Right cardiac atrium (tissue), 5 donors: ENCODE measurements around the gene DNAH17. TPM values are rescaled to one million over a fixed set of nuclear protein-coding genes. Genes with fewer than 3 reads are reported as not detected.
A peak's percentile ranks its signal among the peaks of the same experiment; 100 is the strongest.
"Not testable (repeated sequence)": the region's sequence is repeated elsewhere in the genome, so short reads cannot be mapped to it uniquely, and the experiment has no call there.

Experiments used
- ATAC-seq, 2 donors: fragments of 200-7000 bp; cut with Tn5 transposase; one replicate each; pipeline versions ENCODE4 v1.8.0 to v1.9.1; 2020; ENCODE audit warnings: moderate library complexity in 2 of 2, mild to moderate bottlenecking in 1 of 2
- DNase-seq, 3 donors: peaks; one replicate each; pipeline ENCODE4 v3.0.0-alpha.2; 2020
- H3K27ac ChIP-seq: one replicate; pipeline ENCODE4 v1.5.1; 2013; ENCODE audit warnings: mild to moderate bottlenecking, low read length, control low read depth, moderate library complexity
- H3K27me3 ChIP-seq: one replicate; pipeline ENCODE4 v1.6.1; 2013; ENCODE audit not compliant: control insufficient read depth, insufficient read depth
- H3K4me1 ChIP-seq: one replicate; pipeline ENCODE4 v1.6.1; 2013; ENCODE audit warnings: low read length; ENCODE audit not compliant: control insufficient read depth, insufficient read depth
- H3K4me3 ChIP-seq: one replicate; pipeline ENCODE4 v1.5.1; 2013; ENCODE audit warnings: low read length, control low read depth
- H3K9me3 ChIP-seq: one replicate; pipeline ENCODE4 v1.6.1; 2013; ENCODE audit warnings: low read length; ENCODE audit not compliant: control insufficient read depth
- WGBS: extraction: QIAGEN DNeasy Blood & Tissue Kit; methylation state at CpG from one replicate; pipeline ENCODE4 v1.1.7; 2013; 5-methylcytosine and 5-hydroxymethylcytosine counted together
- intact Hi-C, 4 donors: fragments of 100-400 bp; cut with DNase I; formaldehyde crosslinking; loops; one replicate each; pipeline versions ENCODE4 v1.11.0 to v1.14.0; 2022 to 2023
- polyA plus RNA-seq: library from polyadenylated mRNA; stranded (reverse); fragments of 200-250 nt; gene quantifications from one replicate; pipeline ENCODE4 v1.2.3, GENCODE V29; 2013
- total RNA-seq, 4 donors: library from RNA; stranded (reverse); fragmentation: NEBNext Ultra II Directional; extraction: Animal tissue kit (Norgen Biotek cat#: 25700); gene quantifications; one replicate each; pipeline ENCODE4 v1.2.1, GENCODE V29; 2021
- donor health status: healthy with polysubstance abuse.
- donor health status: DM: no; HTN: yes; CAD: no.
- donor health status: DM: no; HTN: no; CAD: no.
- donor health status: DM: no; HTN: yes; CAD: no; lungs with severe emphysema.
- donor health status: DM: yes; HTN: yes; CAD: no.

DNAH17 gene
- total and polyA plus RNA-seq, 5 donors, result 0.06 to 0.28 (median 0.19) TPM; not detected in 1

DNA sequence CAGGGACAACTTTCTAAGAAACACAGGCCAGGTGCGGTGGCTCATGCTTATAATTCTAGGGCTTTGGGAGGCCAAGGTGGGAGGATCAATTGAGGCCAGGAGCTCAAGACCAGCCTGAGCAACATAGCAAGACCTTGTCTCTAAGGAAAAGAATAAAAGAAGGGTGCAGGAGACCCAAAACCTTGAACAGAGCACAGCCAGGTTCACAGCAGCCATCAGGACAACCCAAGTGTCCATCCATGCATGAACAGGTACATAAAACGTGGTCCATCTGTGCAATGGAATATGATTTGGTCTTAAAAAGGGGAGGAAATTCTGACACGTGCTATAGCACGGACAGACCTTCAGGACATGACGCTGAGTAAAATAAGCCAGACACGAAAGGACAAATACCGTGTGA is 107.8 kb downstream of the DNAH17 start:
- no peaks in the 10 kb centered on the region for H3K4me1 ChIP-seq
- 95% methylated on average over 7 of the region's 7 CpGs for WGBS
- DNase-seq (no peak), ATAC-seq (no peak)
- H3K9me3 ChIP-seq, result no peaks in the 10 kb centered on the region
- intact Hi-C loops, result no loop called here
- H3K27me3 ChIP-seq, result no peaks in the 10 kb centered on the region
- H3K27ac ChIP-seq, result no peak overlapping the region
- H3K4me3 ChIP-seq, result no peak overlapping the region

DNA sequence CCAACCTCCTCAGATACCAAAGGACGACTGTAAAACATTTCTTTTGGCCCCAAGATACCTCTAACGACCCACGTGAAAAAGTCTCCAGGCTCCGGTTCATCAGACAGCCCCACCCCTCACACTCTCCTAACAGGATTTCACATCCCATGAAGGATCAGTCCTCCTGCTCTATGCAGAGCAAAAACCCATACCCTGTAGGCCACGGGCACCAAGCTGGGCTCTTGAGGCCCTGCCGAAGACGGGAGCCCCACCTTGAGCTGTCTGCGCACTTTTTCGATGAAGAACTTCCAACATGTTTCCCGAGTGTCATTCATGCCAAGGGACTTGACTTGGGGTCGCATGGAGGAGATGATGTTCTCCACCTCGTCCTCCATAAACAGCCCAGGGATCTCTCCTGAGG is 108.8 kb downstream of the DNAH17 start:
- DNase-seq (no peak), ATAC-seq (no peak)
- Histone ChIP-seq H3K27ac (no peak overlapping the region), H3K4me3 (no peak overlapping the region), H3K9me3 (no peaks in the 10 kb centered on the region), H3K27me3 (no peaks in the 10 kb centered on the region), H3K4me1 (no peaks in the 10 kb centered on the region)
- WGBS, result 84% methylated on average over 12 of the region's 12 CpGs
- intact Hi-C loops, result no loop called here

DNA sequence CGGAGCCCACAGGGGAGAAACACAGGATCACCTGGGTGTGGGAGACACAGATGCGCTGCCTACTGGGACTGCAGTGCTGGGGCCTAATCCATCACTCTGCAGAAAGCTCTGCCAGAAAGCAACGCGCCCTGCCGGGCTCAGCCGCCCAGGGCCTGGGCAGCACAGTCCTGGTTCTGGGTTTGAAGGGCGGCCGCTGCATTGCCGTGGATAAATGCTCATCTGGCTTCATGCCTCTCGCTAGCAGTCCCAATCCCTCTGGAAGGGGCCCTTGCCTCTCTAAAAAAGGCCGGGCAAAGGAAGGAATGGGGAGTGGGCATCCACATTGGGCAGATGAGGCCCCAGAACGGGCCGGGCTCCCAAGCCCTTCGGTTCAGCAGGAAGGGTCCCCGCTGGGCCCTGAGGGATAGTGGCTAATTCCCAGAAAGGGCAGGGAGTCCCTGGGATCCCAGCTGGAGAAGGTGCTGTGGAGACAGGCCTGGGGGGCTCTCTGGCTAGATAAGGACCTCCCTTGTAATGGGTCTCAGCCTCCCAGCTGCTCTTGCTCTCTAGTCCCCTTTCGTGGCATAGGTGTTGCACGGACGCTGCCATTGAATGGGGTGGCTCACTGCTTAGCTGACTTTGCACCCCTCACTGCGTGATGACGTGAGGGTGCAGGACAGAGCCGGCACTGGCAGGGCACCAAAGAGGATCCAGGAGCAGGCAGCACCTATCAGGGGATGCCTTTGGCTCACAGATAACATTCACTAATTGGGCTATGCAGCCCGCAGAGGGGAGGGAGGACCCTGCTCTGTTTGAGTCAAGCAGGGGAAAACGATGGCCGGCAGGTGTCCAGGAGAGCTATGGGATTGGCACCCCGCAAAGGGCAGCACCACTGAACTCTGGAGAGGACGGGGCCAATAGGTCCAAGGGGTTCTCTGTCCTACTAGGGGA is 110.1 kb downstream of the DNAH17 start:
- Histone ChIP-seq H3K4me1 (no peaks in the 10 kb centered on the region), H3K4me3 (no peak overlapping the region), H3K27ac (no peak overlapping the region), H3K27me3 (no peaks in the 10 kb centered on the region), H3K9me3 (no peaks in the 10 kb centered on the region)
- DNase-seq, result peak in 1 of 3 donors; percentile 27
- intact Hi-C loops, result no loop called here
- peak; percentile 13 to 16 for ATAC-seq
- 84% methylated on average over 26 of the region's 26 CpGs for WGBS

DNA sequence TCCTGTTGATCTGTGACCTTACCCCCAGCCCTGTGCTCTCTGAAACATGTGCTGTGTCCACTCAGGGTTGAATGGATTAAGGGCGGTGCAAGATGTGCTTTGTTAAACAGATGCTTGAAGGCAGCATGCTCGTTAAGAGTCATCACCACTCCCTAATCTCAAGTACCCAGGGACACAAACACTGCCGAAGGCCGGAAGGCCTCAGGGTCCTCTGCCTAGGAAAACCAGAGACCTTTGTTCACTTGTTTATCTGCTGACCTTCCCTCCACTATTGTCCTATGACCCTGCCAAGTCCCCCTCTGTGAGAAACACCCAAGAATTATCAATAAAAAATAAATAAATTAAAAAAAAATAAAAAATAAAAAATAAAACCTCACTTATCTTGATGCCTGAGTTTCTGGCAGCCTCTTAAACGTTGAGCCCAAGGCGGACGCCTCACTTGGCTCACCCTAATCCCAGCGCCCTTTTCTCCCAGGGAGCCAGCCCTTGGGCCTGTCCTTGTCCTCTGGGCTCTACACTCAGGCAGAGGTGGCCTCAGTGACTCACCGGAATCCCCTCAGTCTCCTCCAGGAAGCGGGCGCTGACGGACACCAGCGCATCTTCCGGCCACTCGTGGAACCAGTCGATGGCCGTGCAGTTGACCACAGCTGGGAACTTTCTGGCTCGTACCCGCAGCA is 110.9 kb downstream of the DNAH17 start:
- H3K9me3 ChIP-seq, H3K27me3 ChIP-seq, H3K4me1 ChIP-seq, H3K27ac ChIP-seq, H3K4me3 ChIP-seq, intact Hi-C loops: not testable (repeated sequence)
- DNase-seq, result peak in 1 of 3 donors; percentile 22
- peak in 1 of 2 donors; percentile 32 for ATAC-seq
- 77% methylated on average over 19 of the region's 19 CpGs for WGBS

- 65% methylated on average over 8 of the region's 8 CpGs for WGBS
- ATAC-seq (no peak), DNase-seq (peak in 1 of 3 donors; percentile 30)
- no peaks in the 10 kb centered on the region for H3K9me3 ChIP-seq
- intact Hi-C loops, result no loop called here
- no peak overlapping the region for H3K4me3 ChIP-seq
- H3K27ac ChIP-seq, result no peak overlapping the region
- H3K27me3 ChIP-seq, result no peaks in the 10 kb centered on the region
- no peaks in the 10 kb centered on the region for H3K4me1 ChIP-seq
Observed at GRCh38 chr17:78462148-78462547, 115.0 kb downstream of the DNAH17 start.

DNA sequence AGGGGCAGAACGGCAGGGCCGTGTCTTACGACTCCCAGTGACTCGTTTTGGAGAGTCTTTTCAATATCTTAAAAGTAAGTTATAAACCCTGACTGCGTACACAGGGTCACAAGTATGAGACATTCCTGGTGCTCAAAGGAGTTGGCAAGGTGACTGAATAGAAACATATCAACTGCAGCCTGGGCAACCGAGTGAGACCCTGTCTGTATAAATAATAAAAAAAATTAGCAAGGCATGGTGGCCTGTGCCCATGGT is 115.5 kb downstream of the DNAH17 start:
- Histone ChIP-seq H3K9me3 (no peaks in the 10 kb centered on the region), H3K27me3 (no peaks in the 10 kb centered on the region), H3K4me3 (no peak overlapping the region), H3K4me1 (no peaks in the 10 kb centered on the region), H3K27ac (no peak overlapping the region)
- no peak for DNase-seq
- 69% methylated on average over 6 of the region's 6 CpGs for WGBS
- ATAC-seq, result no peak
- intact Hi-C loops, result no loop called here

- H3K4me1 ChIP-seq, result no peaks in the 10 kb centered on the region
- H3K4me3 ChIP-seq, result no peak overlapping the region
- H3K9me3 ChIP-seq, result no peaks in the 10 kb centered on the region
- H3K27me3 ChIP-seq, result no peaks in the 10 kb centered on the region
- H3K27ac ChIP-seq, result no peak overlapping the region
- intact Hi-C loops, result no loop called here
- DNase-seq, result peak in 1 of 3 donors; percentile 56
- 90% methylated on average over 34 of the region's 34 CpGs for WGBS
- ATAC-seq, result no peak
Observed at GRCh38 chr17:78460951-78461798, 116.0 kb downstream of the DNAH17 start.

- Histone ChIP-seq H3K27ac (no peak overlapping the region), H3K27me3 (no peaks in the 10 kb centered on the region), H3K4me3 (no peak overlapping the region), H3K9me3 (no peaks in the 10 kb centered on the region), H3K4me1 (no peaks in the 10 kb centered on the region)
- DNase-seq (no peak), ATAC-seq (no peak)
- WGBS, result 83% methylated on average over 11 of the region's 11 CpGs
- intact Hi-C loops, result no loop called here
Observed at GRCh38 chr17:78460176-78460675, 117.0 kb downstream of the DNAH17 start.

- intact Hi-C loops, result no loop called here
- 89% methylated on average over 21 of the region's 21 CpGs for WGBS
- ATAC-seq, result no peak
Observed at GRCh38 chr17:78459696-78460095, 117.5 kb downstream of the DNAH17 start.

GRCh38 chr17:78458736-78459335 is 118.4 kb downstream of the DNAH17 start:
- DNase-seq, result peak in 1 of 3 donors; percentile 57
- WGBS, result 92% methylated on average over 37 of the region's 37 CpGs
- H3K27ac ChIP-seq, result no peak overlapping the region
- ATAC-seq, result no peak
- H3K4me3 ChIP-seq, result no peak overlapping the region
- intact Hi-C loops, result no loop called here
- H3K9me3 ChIP-seq, result no peaks in the 10 kb centered on the region
- no peaks in the 10 kb centered on the region for H3K4me1 ChIP-seq
- no peaks in the 10 kb centered on the region for H3K27me3 ChIP-seq

More at GRCh38 chr17:78459696-78460095, 117.5 kb downstream of the DNAH17 start:
- peak in 1 of 3 donors; percentile 47 for DNase-seq
- Histone ChIP-seq H3K27me3 (no peaks in the 10 kb centered on the region), H3K4me3 (no peak overlapping the region), H3K9me3 (no peaks in the 10 kb centered on the region), H3K4me1 (no peaks in the 10 kb centered on the region), H3K27ac (no peak overlapping the region)
